GM18858 (cell line): ENCODE results near the gene PCDHA4.
"Not testable (repeated sequence)": the region's sequence is repeated elsewhere in the genome, so short reads cannot be mapped to it uniquely, and the experiment has no call there.

Experiments used
- ATAC-seq: cut with Tn5 transposase; IDR thresholded peaks from one replicate; pipeline ENCODE4 v1.9.1; 2021; ENCODE audit not compliant: unreplicated experiment

Gene PCDHA4

DNA sequence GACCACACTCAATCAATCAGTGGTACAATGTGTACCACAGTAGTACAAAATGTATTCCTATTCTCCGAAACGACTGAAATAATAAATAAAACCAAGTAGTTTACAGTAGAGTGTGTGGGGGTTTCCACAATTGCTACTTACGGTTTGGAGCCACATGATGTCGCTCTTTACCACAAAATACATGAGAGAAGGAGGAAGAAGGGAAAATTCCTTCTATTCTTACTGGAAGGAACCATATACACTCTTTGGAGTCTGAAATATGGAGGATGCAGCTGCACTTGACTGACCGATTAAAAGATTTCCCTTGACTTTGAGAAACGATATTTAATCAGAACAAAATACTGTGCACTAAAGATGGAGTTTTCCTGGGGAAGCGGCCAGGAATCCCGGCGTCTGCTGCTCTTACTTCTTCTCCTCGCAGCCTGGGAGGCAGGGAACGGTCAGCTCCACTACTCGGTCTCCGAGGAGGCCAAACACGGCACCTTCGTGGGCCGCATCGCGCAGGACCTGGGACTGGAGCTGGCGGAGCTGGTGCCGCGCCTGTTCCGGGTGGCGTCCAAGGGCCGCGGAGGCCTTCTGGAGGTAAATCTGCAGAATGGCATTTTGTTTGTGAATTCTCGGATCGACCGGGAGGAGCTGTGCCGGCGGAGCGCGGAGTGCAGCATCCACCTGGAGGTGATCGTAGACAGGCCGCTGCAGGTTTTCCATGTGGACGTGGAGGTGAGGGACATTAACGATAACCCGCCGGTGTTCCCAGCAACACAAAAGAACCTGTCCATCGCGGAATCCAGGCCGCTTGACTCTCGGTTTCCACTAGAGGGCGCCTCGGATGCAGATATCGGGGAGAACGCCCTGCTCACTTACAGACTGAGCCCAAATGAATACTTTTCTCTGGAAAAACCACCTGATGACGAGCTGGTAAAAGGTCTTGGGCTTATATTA lies at the start of gene PCDHA4:
Gene PCDHA4 (plus strand): TSS at position 235 of the 942 bp plus-strand sequence.
- no peak for ATAC-seq

GRCh38 chr5:140764177-140764973 lies 42.5 kb upstream of the PCDHA4 start:
- ATAC-seq, result no peak

DNA sequence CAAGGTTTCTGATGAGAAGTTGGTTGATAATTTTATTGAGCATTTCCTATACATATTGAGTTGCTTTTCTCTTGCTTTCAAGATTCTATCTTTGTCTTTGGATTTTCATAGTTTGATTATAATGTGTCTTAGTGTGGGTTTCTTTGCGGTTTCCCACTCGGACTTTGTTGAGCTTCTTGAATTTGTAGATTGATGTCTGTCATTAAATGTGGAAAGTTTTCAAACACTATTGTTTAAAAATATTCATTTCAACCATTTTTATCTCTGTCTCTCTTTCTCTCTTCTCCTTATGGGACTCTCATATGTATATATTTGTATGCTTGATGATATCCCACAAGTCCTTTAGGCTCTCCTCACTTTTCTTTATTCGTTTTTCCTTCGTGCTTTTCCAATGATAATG lies 39.4 kb upstream of the PCDHA4 start:
- no peak for ATAC-seq

DNA sequence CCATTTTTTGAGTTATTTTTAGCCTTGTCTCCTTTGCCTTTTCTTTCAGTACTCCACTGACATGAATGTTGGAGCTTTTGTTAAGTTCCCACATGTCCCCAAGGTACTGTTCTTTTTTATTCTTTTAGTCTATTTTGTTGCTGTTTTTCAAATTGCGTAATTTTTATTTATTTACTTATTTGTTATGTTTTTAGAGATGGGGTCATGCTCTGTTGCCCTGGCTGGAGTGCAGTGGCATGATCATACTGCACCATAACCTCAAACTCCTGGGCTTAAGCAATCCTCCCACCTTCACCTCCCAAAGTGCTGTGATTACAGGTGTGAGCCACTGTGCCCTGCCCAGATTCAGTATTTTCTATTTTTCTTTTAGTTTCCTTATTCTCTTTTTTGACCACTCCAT lies 26.4 kb upstream of the PCDHA4 start:
- ATAC-seq, result no peak

DNA sequence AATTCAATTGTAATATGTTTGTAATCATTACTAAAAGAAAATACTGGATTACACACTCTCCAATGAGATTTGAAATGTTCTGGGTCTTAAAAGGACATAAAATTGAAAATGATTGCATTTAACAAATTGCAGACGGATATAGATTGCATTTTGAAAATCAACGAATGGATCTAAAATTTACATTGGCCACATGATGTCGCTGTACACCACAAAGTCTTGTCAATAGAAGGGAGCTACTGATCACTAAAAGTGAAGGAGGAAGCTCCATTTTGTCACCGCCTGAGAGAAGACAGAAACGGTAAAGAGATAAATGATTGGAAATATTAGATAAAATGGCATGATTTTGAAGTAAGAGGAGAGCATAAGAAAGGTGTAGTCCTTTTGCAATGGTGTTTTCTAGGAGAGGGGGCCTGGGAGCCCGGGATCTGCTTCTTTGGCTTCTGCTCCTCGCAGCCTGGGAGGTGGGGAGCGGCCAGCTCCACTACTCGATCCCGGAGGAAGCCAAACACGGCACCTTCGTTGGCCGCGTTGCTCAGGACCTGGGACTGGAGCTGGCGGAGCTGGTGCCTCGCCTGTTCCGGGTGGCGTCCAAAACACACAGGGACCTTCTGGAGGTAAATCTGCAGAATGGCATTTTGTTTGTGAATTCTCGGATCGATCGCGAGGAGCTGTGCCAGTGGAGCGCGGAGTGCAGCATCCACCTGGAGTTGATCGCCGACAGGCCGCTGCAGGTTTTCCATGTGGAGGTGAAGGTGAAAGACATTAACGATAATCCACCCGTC lies 20.8 kb upstream of the PCDHA4 start, which contains the start of gene PCDHA1:
Gene PCDHA1 (plus strand): TSS at position 236 of the 782 bp plus-strand sequence.
- ATAC-seq, result no peak

- ATAC-seq, result not testable (repeated sequence)
These were observed 19.4 kb upstream of the PCDHA4 start for GRCh38 chr5:140787422-140787821.

GRCh38 chr5:140787849-140788504 lies 18.9 kb upstream of the PCDHA4 start:
- ATAC-seq, result not testable (repeated sequence)

DNA sequence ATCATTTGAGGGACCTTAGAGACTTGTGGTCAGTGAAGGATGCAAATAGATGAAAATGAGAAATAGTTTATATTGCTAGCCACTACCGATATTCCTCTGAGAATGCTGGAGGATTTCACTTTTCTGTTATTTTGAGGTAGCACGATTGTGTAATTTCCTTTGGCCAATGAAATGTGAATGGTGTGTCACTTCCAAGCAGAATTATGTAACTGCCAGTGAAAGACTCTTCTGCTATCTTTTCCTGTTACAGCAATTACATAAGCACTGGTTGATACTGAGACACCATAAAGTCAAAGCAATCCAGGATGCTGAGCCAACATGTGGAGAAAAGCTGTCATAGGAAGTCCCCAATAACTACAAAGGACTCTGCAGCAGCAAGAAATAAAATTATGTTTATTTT lies 15.8 kb upstream of the PCDHA4 start:
- ATAC-seq, result no peak

GRCh38 chr5:140794595-140795258 lies 12.1 kb upstream of the PCDHA4 start, which contains the start of gene PCDHA2:
Gene PCDHA2 (plus strand): TSS chr5:140794852.
- no peak for ATAC-seq

DNA sequence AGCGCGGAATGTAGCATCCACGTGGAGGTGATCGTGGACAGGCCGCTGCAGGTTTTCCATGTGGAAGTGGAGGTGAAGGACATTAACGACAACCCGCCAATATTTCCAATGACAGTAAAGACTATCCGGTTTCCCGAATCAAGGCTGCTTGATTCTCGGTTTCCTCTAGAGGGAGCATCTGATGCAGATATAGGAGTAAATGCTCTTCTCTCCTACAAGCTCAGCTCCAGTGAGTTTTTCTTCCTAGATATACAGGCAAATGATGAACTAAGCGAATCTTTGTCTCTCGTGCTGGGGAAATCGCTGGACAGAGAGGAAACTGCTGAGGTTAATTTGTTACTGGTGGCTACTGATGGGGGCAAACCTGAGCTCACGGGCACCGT lies 11.6 kb upstream of the PCDHA4 start:
- ATAC-seq, result no peak

DNA sequence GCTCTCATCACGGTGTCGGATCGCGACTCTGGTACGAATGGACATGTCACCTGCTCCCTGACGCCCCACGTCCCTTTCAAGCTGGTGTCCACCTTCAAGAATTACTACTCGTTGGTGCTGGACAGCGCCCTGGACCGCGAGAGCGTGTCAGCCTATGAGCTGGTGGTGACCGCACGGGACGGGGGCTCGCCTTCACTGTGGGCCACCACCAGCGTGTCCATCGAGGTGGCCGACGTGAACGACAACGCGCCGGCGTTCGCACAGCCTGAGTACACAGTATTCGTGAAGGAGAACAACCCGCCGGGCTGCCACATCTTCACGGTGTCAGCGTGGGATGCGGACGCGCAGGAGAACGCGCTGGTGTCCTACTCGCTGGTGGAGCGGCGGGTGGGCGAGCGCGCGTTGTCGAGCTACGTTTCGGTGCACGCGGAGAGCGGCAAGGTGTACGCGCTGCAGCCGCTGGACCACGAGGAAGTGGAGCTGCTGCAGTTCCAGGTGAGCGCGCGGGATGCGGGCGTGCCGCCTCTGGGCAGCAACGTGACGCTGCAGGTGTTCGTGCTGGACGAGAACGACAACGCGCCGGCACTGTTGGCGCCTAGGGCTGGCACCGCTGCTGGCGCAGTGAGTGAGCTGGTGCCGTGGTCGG lies 10.7 kb upstream of the PCDHA4 start:
- not testable (repeated sequence) for ATAC-seq

- no peak for ATAC-seq
These were observed 10.2 kb upstream of the PCDHA4 start for GRCh38 chr5:140796718-140797095.

GRCh38 chr5:140800816-140801493 lies 5.9 kb upstream of the PCDHA4 start, which contains the start of gene PCDHA3:
Gene PCDHA3 (plus strand): TSS chr5:140801057.
- ATAC-seq, result no peak

DNA sequence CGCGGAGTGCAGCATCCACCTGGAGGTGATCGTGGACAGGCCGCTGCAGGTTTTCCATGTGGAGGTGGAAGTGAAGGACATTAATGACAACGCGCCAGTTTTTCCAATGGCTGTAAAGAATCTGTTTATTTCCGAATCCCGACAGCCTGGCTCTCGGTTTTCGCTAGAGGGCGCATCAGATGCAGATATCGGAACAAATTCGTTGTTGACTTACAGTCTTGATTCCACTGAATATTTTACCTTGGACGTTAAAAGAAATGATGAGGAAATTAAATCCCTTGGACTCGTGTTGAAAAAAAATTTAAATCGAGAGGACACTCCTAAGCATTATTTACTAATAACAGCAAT lies 5.4 kb upstream of the PCDHA4 start:
- no peak for ATAC-seq

DNA sequence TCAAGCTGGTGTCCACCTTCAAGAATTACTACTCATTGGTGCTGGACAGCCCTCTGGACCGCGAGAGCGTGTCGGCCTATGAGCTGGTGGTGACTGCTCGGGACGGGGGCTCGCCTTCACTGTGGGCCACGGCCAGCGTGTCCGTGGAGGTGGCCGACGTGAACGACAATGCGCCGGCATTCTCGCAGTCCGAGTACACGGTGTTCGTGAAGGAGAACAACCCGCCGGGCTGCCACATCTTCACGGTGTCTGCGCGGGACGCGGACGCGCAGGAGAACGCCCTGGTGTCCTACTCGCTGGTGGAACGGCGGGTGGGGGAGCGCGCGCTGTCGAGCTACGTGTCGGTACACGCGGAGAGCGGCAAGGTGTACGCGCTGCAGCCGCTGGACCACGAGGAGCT lies 4.5 kb upstream of the PCDHA4 start:
- not testable (repeated sequence) for ATAC-seq

- ATAC-seq, result no peak
These were observed 4.0 kb upstream of the PCDHA4 start for GRCh38 chr5:140802781-140803271.

DNA sequence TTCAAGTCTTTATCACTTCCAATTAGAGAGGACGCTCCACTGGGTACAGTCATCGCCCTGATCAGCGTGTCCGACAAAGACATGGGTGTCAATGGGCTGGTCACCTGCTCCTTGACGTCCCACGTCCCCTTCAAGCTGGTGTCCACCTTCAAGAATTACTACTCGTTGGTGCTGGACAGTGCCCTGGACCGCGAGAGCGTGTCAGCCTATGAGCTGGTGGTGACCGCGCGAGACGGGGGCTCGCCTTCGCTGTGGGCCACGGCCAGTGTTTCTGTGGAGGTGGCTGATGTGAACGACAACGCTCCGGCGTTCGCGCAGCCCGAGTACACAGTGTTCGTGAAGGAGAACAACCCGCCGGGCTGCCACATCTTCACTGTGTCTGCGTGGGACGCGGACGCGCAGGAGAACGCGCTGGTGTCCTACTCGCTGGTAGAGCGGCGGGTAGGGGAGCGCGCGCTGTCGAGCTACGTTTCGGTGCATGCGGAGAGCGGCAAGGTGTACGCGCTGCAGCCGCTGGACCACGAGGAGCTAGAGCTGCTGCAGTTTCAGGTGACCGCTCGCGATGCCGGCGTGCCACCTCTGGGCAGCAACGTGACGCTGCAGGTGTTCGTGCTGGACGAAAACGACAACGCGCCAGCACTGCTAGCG lies 1.5 kb downstream of the PCDHA4 start:
- not testable (repeated sequence) for ATAC-seq

GRCh38 chr5:140808889-140809291 lies 2.0 kb downstream of the PCDHA4 start:
- ATAC-seq, result no peak
